HG02642 (cell line): ENCODE results near the gene TMEM63B.
A peak's percentile ranks its signal among the peaks of the same experiment; 100 is the strongest.
"Not testable (repeated sequence)": the region's sequence is repeated elsewhere in the genome, so short reads cannot be mapped to it uniquely, and the experiment has no call there.

ENCODE experiments used
- ATAC-seq: cut with Tn5 transposase; IDR thresholded peaks from one replicate; pipeline ENCODE4 v1.9.1; 2021; ENCODE audit warnings: mild to moderate bottlenecking; ENCODE audit not compliant: unreplicated experiment, poor library complexity

The TMEM63B gene

DNA sequence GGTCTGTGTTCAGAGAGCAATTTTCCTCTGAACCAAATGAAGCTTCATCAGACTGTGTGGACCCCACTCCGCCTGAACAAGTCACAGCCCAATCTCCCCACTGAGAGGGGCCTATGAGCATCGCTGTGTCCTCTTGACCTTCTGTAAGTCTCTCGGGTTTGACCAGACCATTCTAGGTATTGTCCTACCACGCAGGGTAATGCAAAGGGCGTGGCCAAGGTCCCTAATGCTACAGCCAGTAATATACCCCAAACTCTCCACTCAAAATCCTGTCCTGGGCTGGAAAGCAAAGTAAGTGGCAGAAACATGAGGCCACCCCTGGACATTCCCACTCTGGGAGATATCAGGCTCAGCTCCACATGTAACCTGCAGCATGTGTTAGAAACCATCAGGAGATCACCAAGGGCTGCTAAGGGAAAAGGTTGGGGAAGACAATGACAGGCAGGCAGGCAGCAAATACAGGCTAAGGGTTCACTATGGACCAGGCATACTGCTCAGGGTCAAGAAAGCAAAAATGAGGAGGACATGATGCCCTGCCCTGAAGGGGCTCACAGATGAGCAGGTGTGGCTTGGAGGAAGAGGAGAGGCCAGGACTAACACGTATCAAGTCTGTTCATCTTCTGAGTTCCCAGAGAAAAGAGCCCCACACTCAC is 33.5 kb upstream of the TMEM63B start:
- no peak for ATAC-seq

DNA sequence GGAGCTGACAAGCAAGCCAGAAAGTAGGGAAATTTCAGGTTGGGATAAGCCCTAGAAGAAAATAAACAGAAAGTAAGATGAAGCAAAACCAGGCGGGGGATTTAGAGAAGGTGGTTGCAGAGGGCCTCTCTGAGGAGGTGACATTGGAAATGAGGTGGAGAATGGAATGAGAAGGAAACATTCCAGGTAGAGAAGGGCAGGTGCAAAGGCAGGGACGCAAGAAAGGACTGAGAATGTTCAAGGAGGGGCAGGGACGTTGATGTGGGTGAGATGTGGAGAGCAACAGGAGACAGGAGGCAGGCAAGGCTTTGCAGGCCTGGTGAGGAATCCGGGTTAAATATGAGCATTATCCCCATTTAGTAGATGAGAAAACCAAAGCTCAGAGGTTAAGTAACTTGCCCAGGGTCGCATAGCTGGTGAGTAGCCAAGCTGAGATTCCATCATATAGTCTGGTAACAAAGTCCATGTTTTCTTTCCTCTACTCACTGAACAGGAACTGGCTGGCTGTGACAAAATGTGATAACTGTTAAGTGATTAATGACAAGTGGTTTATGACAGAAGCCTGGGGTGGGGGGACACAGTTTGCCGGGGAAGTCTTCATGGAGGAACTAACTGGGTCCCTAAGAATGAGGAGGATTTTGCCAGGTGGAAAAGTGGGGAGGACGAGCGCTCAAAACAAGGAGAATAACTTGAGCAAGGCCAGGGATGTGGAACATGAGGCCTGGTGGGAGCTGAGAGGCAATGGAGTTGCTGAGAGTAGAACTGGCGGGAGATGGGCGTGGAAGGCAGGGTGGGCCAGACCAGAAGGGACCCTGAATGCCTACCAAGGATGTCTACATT is 32.7 kb upstream of the TMEM63B start:
- no peak for ATAC-seq

DNA sequence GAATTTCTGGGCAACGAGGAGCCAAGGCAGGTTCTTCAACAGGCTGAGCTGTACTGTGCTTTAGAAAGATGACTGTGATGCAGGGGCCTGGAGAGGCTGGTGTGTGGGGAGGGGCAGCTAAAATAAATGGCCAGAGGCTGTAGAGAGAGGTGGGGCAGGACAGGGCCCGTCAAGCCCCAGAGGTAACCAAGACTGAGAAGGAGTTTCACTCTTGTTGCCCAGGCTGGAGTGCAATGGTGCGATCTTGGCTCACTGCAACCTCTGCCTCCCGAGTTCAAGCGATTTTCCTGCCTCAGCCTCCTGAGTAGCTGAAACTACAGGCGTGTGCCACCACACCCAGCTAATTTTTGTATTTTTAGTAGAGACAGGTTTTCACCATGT is 32.1 kb upstream of the TMEM63B start:
- ATAC-seq = not testable (repeated sequence)

DNA sequence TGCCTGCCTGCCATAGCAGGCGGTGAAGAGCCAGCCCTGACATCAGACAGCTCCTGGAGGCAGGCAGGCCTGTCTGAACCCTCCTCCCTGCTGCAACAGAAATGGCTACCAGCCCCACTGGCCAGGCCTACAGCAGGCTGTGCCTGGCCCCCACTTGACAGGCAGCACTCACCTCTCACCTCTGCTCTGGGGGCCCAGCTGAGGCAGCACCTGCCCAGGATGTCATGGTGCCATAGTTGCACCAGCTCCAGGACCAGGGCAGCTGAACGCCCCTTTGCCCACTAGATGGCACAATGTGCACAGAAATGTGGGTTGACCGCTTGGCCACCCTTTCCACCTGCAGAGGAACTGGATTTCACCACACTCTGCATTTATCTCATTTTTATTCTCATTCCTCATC is 30.7 kb upstream of the TMEM63B start:
- ATAC-seq = peak; percentile 57

DNA sequence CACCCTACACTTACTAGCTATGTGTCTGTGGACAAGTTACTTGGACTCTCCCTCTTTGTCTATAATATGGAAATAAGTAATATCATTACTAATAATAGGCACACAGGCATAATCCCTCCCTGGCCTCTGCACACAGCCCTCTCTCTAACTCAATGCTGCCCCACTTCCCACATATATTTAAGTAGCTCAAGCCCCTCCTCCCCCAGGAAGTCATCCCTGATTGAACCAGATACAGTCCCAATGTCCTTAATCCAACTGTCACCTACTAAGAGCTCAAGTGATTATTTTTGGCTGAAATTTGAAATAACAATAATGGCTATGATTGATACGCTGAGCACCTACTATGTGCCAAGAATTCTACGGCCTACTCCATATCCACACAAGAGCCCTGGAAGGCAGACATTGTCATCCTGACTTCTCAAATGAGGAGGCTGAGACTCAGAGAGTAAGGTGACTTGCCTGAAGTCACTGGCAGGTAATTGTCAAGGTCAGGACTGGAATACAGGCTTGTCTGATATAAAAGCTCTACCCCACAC is 29.5 kb upstream of the TMEM63B start:
- ATAC-seq = no peak

DNA sequence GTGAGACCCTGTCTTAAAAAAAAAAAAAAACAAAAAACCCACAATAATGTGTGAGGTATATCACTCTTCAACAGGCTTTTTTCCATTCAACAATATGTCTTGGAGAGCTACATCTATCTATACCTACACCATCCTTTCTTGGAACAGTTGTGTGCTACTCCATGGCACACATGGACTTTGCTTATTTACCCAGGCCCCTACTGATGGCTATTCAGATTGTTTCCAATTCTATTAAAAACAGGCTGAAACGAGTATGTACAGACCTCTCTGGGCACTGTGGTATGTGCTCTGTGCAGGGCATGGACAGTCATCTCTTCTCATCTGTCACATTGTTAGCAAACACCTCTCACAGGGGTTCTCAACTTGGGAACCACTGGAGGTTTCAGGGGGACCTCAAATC is 28.2 kb upstream of the TMEM63B start:
- ATAC-seq = no peak

DNA sequence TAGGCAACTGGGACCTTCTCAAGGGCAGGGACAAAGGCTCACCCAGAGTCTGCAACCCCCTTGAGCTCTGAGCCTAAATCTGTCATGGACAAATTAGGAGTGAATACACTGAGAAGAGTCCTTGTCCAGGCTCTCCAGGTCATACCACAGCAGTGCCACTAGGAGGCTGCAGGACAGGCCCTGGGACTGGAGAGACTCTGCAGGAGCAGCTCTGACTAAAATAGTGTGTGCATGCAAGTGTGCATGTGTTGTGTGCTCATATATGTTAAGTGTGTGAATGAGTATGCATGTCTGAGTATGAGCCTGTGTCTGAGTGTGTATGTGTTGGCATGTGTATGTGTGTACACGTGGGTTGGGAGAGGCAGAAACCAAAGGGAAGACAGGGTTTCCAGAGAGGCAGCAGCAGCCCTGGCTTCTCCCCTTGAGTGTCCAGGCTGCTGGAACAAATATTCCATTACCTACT is 27.2 kb upstream of the TMEM63B start:
- peak; percentile 41 for ATAC-seq

DNA sequence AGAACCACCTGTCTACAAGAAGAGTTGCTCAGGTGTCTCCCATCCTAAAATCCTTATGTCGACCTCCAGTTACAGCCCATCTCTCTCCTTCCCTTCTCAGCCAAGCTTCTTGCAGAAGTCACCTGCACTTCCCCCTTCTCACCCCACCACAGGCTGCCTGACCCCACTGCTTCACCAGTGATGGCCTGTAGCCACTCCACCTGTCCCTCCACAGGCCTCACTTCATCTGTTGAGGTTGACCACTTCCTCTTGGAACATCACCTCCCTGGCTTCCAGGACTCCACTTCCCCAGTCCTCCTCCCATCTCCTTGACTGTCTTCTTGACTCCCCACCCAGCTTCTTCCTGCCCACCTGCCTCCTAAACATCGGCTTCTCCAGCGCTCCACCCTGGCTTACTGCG is 25.5 kb upstream of the TMEM63B start:
- no peak for ATAC-seq

DNA sequence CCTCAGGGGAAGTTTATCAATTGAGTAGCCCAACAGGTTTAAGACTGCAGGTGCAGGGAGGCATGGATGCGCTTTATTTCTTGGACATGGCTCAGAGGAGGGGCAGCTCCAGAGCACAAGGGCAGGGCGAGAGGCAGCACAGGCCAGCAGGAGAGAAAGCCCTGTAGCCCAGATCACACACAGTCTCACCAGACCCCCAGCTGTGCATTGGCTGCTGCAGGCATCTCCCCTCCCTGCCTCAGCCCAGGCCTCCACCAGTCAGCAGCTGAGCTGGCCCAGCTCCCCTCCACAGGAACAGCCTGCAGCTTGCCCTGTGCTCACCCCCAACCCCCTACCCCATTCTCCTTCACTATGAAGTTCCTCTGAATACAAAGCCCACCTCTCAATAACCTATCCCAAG is 24.8 kb upstream of the TMEM63B start:
- ATAC-seq = no peak

DNA sequence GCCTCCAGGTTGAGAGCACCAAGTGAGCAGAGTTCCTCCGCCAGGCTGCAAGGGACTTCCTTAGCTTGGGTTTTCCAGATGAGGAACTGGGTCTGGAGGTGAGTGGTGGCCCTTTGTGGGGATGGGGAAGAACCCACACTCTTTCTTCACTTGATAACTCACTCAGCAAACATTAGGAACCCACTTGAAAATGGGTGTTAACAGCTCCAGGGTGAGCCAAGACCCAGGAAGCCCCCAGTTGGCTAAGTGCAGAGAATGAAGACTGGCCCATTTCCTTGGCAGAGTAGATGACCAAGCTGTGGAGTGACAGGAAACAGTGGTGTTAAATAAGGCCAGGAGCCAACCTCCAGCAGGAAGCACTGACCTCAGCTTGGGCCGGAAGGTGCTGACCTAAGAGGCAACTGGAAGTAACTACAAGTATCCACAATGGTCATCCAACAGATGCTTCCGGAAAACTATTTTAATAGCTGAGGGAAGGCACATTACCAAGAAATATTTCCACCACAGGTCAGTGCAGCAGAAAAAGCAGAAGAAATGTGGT is 22.8 kb upstream of the TMEM63B start:
- ATAC-seq = no peak

DNA sequence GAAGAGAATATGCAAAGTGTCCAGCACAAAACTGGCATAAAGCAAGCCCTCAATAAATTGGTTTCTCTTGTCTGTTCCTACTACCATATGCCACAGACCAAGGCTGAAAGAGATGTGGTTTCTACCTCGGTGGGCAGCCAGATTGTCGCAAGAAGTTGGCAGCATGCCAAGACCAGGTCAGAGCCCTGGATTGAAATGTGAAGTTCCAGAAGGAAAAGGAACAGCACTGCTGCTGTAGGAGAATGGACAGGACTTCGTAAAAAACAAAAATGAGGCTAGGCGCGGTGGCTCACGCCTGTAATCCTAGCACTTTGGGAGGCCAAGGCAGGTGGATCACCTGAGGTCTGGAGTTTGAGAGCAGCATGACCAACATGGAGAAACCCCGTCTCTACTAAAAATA is 22.2 kb upstream of the TMEM63B start:
- ATAC-seq = no peak

DNA sequence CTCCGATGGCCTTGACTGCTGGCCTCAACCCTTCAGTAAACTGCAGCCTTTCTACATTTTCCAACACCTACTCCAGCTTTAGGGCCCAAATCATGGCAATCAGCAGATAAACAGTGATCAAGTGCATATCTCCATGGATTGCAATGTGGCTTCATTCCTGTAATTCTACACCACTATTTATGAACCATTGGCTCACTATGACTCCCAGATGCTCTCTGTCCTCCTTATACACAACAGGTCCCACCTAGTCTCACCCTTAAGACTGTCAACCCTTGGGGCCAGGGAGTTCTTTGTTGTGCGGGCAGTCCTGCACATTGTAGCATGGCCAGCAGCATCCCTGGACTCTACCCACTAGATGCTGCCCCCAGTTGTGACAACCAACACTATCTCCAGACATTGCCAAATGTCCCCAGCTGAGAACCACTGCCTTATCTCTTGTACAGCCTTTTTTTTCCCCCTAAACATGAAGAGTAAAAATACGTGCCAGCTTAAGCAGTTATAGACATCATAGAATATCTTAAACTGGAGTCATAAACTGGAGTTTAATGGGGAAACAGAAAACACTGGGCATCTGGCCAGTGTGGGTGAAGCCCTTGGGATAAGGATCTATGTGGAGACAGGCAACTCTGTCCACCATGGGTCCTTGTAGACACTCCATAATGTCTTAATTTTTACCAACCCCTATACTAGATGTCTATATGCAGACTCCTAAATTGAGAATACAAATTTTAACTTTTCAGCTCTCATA is 21.2 kb upstream of the TMEM63B start:
- ATAC-seq = no peak

DNA sequence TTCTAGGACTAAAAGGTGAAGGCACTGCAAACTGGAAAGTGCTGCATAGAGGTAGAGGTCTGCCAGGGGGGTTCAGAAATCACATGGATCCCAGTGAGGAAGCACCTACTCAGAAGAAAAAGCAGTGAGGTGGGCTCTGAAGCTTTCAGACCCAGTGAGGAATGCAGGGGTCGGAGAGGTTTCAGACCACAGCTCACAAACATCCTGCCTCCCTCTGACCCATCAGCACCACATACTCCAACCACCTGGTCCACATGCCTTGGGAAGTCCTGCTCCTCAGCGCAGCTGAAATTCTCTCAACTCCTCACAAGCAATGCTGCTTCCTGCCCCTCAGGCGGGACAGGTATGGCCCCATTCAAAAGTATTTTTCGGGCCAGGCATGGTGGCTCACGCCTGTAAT is 20.3 kb upstream of the TMEM63B start:
- ATAC-seq = no peak

DNA sequence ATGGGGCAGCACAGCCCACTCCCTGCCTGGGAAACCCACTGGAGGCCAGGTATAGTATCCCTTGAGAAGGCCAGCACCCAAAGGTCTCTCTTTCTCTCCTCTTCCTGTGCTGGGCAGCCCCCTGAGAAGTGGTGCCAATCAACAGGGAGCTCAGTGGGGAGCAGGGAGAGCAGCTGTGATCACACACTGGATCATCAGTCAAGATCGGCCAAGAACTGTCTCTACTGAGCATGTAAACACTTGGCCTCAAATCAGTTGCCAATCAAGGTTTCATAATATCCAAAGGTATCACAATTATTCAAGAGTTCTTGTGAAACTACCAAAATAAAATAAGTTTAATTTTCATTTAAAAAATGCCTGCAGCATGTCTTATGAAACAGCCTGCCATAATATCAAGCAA is 18.9 kb upstream of the TMEM63B start:
- ATAC-seq = no peak

DNA sequence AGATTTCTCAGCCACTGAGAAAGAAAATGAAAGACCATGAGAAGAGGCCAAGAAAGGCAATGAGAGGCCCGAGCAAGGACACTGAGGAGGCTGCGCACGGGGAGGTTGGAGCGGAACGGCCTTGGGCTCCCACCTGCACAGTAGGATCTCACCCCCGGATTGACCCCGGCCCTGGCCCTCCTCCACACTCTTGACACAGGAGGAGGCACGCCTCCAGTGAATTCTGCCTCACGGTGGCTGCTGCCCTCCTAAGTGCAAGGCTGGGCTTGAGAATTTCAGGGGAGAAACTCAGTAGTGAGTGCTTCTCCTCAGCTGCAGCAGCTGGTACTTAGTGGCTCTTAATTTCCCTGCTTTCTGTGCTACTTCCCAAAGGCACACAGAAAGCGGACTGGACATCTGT is 18.1 kb upstream of the TMEM63B start:
- no peak for ATAC-seq

DNA sequence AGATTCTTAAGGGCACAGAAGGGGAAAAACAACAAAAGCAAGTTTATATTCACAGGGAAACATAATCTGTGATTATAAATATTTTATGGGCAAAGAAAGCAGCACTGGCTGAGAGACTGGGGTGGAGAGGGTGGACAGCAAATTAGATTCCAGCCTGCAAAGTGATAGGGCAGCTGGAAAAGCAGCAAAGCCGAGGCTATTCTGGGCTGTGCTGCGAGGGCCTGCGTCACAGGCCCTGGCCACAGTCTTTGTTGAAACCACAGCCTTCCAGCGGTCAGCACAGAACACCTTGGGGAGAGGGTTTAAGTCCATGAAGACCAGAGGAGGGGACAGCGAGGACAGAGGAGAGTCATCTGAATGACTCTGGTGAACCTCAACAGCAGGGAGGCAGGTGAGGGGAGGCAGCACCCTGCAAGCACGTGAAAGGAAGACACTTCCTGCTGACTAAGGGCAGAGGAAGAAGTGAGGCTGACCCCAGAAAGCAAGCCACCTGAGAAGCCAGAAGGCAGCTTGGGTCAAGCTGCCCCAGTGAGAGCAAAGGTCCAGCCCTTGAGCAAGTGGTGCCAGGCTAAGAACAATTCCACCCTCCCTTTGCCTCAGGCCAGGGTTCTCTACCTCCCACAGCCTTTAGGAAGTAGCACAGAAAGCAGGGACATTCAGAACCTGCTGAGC is 17.2 kb upstream of the TMEM63B start:
- no peak for ATAC-seq

DNA sequence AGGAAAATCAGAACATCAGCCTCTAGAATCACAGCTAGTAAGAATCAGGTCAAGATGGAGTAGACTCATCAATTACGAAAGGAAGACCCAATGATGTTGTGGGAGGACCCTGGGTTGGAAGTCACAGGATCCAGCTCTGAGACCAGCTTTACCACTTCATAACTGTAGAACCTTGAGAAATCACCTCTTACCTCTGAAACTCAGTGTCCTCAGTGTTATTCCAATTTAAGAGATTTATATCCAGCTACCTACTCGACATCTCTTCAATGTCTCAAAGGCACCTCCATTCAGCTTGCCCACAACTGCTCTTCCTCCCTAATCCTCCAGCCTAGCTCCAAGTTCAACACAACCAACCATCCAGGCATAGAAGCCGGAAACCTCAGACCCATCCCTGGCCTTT is 16.4 kb upstream of the TMEM63B start:
- ATAC-seq = no peak

DNA sequence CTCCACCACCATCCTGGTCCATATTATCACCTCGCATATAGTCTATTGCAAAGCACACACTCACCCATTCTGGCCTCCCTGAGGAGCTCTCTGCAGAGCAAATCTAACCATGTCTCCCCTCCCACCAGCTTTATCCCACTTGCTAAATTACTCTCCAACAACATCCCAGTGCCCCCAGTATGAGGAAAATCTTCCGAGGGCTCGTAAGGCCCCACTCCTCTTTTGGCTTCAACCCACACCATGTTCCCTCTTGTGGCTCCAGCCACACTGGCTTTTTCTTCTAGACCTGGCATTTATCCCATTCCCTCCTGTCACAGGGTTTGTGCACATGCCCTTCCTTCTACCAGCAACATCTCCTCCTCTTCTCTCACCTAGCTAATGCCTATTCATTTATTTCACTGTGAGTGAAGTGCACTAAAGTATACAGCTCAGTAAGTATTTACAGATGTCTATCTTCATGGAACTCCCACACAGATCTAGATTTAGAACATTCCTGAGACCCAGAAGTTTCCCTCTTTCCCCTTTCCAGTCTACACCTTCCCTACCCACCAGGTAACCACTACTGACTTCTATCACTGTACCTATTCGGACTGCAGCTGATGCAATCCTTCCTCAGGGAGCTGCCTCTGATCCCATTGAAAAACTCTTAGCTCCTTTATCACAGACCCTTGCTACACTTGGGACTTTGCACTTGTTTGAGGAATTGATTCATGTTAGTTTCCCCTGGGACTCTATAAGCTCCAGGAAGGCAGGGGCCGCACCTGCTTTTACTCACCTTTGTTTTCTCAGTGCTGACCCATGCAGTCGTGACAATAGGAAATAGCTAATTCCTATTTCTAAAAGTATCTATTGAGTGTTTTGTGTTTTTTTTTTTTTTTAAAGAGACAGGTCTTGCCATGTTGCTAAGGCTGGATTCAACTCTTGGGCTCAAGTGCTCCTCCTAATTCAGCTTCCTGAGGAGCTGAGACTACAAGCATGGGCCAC is 15.6 kb upstream of the TMEM63B start:
- ATAC-seq = no peak

DNA sequence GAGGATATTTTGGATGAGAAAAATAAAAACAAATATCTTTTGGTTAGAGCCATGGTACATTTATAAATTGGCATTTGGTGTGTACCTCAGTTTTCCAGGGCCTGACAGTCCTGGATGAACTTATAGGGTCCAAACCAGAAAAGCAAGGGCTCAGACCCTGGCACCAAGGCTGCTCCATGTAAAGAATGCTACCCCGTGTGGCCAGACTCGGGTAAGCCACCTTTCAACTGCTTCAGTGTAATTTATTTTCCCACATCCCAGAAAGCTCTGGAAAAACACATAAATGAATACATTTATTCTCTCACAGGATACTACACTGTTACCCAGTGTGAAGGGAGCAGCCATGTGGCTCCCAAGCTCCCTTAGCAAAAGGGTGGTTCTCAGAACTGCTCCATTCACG is 13.9 kb upstream of the TMEM63B start:
- ATAC-seq = no peak
